ENCODE results near the gene ZDHHC7.
A peak's percentile ranks its signal among the peaks of the same experiment; 100 is the strongest.
"Not testable (repeated sequence)": the region's sequence is repeated elsewhere in the genome, so short reads cannot be mapped to it uniquely, and the experiment has no call there.

ZDHHC7 gene

GRCh38 chr16:84938616-84939015 is 72.7 kb downstream of the ZDHHC7 start:
- DNase-seq (ENCODE audit: low read depth in 2 of 2), result not testable (repeated sequence)

GRCh38 chr16:84937196-84938005 is 73.9 kb downstream of the ZDHHC7 start:
- DNase-seq (ENCODE audit: low read depth in 2 of 2), result no peak

GRCh38 chr16:84933774-84934631 is 77.3 kb downstream of the ZDHHC7 start:
- DNase-seq (ENCODE audit: low read depth in 2 of 2), result no peak

- no peak for DNase-seq (ENCODE audit: low read depth in 2 of 2)
These were observed 78.7 kb downstream of the ZDHHC7 start for GRCh38 chr16:84932681-84933080.

- no peak for DNase-seq (ENCODE audit: low read depth in 2 of 2)
These were observed 79.8 kb downstream of the ZDHHC7 start for GRCh38 chr16:84931506-84931905.

GRCh38 chr16:84931107-84931494 is 80.2 kb downstream of the ZDHHC7 start:
- no peak for DNase-seq (ENCODE audit: low read depth in 2 of 2)

- no peak for DNase-seq (ENCODE audit: low read depth in 2 of 2)
These were observed 80.8 kb downstream of the ZDHHC7 start for GRCh38 chr16:84930298-84931106.

- no peak for DNase-seq (ENCODE audit: low read depth in 2 of 2)
These were observed 81.7 kb downstream of the ZDHHC7 start for GRCh38 chr16:84929421-84930297.

GRCh38 chr16:84928679-84929420 is 82.5 kb downstream of the ZDHHC7 start:
- DNase-seq (ENCODE audit: low read depth in 2 of 2), result no peak

- DNase-seq (ENCODE audit: low read depth in 2 of 2), result no peak
These were observed 83.4 kb downstream of the ZDHHC7 start for GRCh38 chr16:84927621-84928591.

- no peak for DNase-seq (ENCODE audit: low read depth in 2 of 2)
These were observed 84.9 kb downstream of the ZDHHC7 start for GRCh38 chr16:84926462-84926861.

- DNase-seq (ENCODE audit: low read depth in 2 of 2), result no peak
These were observed 85.5 kb downstream of the ZDHHC7 start for GRCh38 chr16:84925773-84926372.

GRCh38 chr16:84925092-84925772 is 86.1 kb downstream of the ZDHHC7 start:
- peak; percentile 30 to 35 for DNase-seq (ENCODE audit: low read depth in 2 of 2)

GRCh38 chr16:84924331-84925091 is 86.8 kb downstream of the ZDHHC7 start:
- no peak for DNase-seq (ENCODE audit: low read depth in 2 of 2)
